Adrenal gland (tissue), 12 donors: ENCODE measurements around the gene USP49. TPM values are rescaled to one million over a fixed set of nuclear protein-coding genes. Genes with fewer than 3 reads are reported as not detected.

Experiments
- DNase-seq, 7 donors: peaks; one replicate each; pipeline ENCODE4 v3.0.0-alpha.2; 2019 to 2020
- H3K27ac ChIP-seq, 5 donors: fragments of 200-600 bp; sonication (generic) in 4 of 5; 1 replicate in 3 of 5; 2 replicates in 2 of 5; pipeline versions ENCODE4 v1.5.1 to v1.8.0; 2016 to 2020; ENCODE audit warnings: mild to moderate bottlenecking in 1 of 5
- H3K27me3 ChIP-seq: fragments of 200-600 bp; 2 replicates; pipeline ENCODE4 v1.8.0; 2021
- H3K36me3 ChIP-seq, 2 donors: fragments of 200-600 bp; replicated peaks in 1 of 2; 1 replicate in 1 of 2; 2 replicates in 1 of 2; pipeline versions ENCODE4 v1.5.1 to v1.8.0; 2018 to 2022
- H3K4me1 ChIP-seq, 2 donors: fragments of 200-600 bp; replicated peaks in 1 of 2; 1 replicate in 1 of 2; 2 replicates in 1 of 2; pipeline versions ENCODE4 v1.5.1 to v1.8.0; 2018 to 2021
- H3K4me3 ChIP-seq, 4 donors: fragments of 200-600 bp; sonication (generic) in 3 of 4; one replicate each; pipeline ENCODE4 v1.5.1; 2016 to 2018
- H3K9me3 ChIP-seq, 3 donors: fragments of 200-600 bp; sonication (generic) in 1 of 3; replicated peaks in 1 of 3; 1 replicate in 2 of 3; 2 replicates in 1 of 3; pipeline versions ENCODE4 v1.5.1 to v1.8.0; 2016 to 2021
- CTCF ChIP-seq, 6 experiments: fragments of 450-650 bp in 4 of 6; fragments of 200-600 bp in 2 of 6; sonication (generic) in 1 of 6; IDR thresholded peaks; 1 replicate in 5 of 6; 2 replicates in 1 of 6; pipeline versions ENCODE4 v1.5.1 to v1.8.0; 2016 to 2021; ENCODE audit warnings: antibody characterized with exemption in 6 of 6, mild to moderate bottlenecking in 2 of 6, moderate library complexity in 1 of 6
- POLR2A ChIP-seq, 2 donors: fragments of 450-650 bp; IDR thresholded peaks; one replicate each; pipeline ENCODE4 v1.6.1; 2017; ENCODE audit warnings: antibody characterized with exemption in 2 of 2, mild to moderate bottlenecking in 2 of 2, moderate library complexity in 1 of 2
- WGBS, 4 donors: extraction: QIAGEN DNeasy Blood & Tissue Kit in 2 of 4; methylation state at CpG; one replicate each; pipeline versions ENCODE4 v1.1.5 to v1.1.7; 2013 to 2017; 5-methylcytosine and 5-hydroxymethylcytosine counted together
- intact Hi-C, 2 donors: fragments of 100-400 bp; cut with DNase I; formaldehyde crosslinking; loops; one replicate each; pipeline versions ENCODE4 v1.14.1 to v1.15.0; 2022 to 2023
- polyA plus RNA-seq, 3 donors: library from polyadenylated mRNA; stranded (reverse); fragments of 200-250 nt in 2 of 3; fragments of 350-450 nt in 1 of 3; fragmentation: Illumina TruSeq in 1 of 3; extraction: RNeasy Lipid Tissue Mini Kit (QIAGEN cat#74804) in 1 of 3; gene quantifications; one replicate each; pipeline ENCODE4 v1.2.3, GENCODE V29; 2013 to 2014
- total RNA-seq, 9 donors: library from RNA; depleted of rRNA in 4 of 9; stranded (reverse); fragments of >200 nt in 4 of 9; fragments of 120-200 nt in 1 of 9; fragmentation: NEBNext Ultra II Directional in 1 of 9; extraction: Animal tissue kit (Norgen Biotek cat#: 25700) in 1 of 9; gene quantifications; one replicate each; pipeline versions ENCODE4 v1.1.0 to v1.2.4, GENCODE V29; 2013 to 2023
- donor health status: healthy with polysubstance abuse.
- donor health status: Bipolar disorder and iron deficiency.
- donor health status: DM: yes; HTN: yes; CAD: no.
- donor health status: DM: no; HTN: no; CAD: no.
- donor health status: DM: no; HTN: no; CAD: no.
- donor health status: DM: yes; HTN: yes; CAD: no.

Gene USP49
- total and polyA plus RNA-seq, 12 donors, result 1.5 to 6.2 (median 3.4) TPM

GRCh38 chr6:41796474-41796873, 98.7 kb downstream of the USP49 start:
- no peak for DNase-seq
- H3K9me3 ChIP-seq, result no peaks in the 10 kb centered on the region
- TF ChIP-seq POLR2A (IDR thresholded peaks at IDR 0.05), result no peak
- no peak for TF ChIP-seq CTCF (IDR thresholded peaks at IDR 0.05)
- H3K27ac ChIP-seq, result no peak overlapping the region
- H3K4me1 ChIP-seq, result no peaks in the 10 kb centered on the region
- no peak overlapping the region for H3K4me3 ChIP-seq
- H3K27me3 ChIP-seq, result no peaks in the 10 kb centered on the region
- intact Hi-C loops, result no loop called here
- peaks cover 0 to 17% of the 10 kb centered on the region in 2 donors for H3K36me3 ChIP-seq
- 83 to 100% (median 91%) methylated on average over 2 of the region's 2 CpGs for WGBS, 4 donors

GRCh38 chr6:41791984-41792383, 103.2 kb downstream of the USP49 start:
- no peak overlapping the region for H3K4me3 ChIP-seq
- WGBS, 4 donors, result 89 to 96% (median 91%) methylated on average over 4 of the region's 4 CpGs
- H3K27ac ChIP-seq, result no peak overlapping the region
- peak in 1 of 7 donors; percentile 34 for DNase-seq
- no peaks in the 10 kb centered on the region for H3K9me3 ChIP-seq
- intact Hi-C loops, result no loop called here
- H3K4me1 ChIP-seq, result peaks cover 5 to 9% of the 10 kb centered on the region in 2 donors
- no peaks in the 10 kb centered on the region for H3K27me3 ChIP-seq
- peaks cover 0 to 38% of the 10 kb centered on the region in 2 donors for H3K36me3 ChIP-seq
- TF ChIP-seq POLR2A (IDR thresholded peaks at IDR 0.05) (no peak), CTCF (IDR thresholded peaks at IDR 0.05) (no peak)

- 67 to 84% (median 78%) methylated on average over 1 of the region's 1 CpG for WGBS, 4 donors
- Histone ChIP-seq H3K36me3 (peaks cover 0 to 38% of the 10 kb centered on the region in 2 donors), H3K27me3 (no peaks in the 10 kb centered on the region), H3K4me1 (peaks cover 6 to 9% of the 10 kb centered on the region in 2 donors), H3K9me3 (no peaks in the 10 kb centered on the region), H3K4me3 (no peak overlapping the region), H3K27ac (no peak overlapping the region)
- no peak for TF ChIP-seq CTCF (IDR thresholded peaks at IDR 0.05)
- no peak for TF ChIP-seq POLR2A (IDR thresholded peaks at IDR 0.05)
- intact Hi-C loops, result no loop called here
- DNase-seq, result peak in 1 of 7 donors; percentile 28
Measured at GRCh38 chr6:41791305-41791704, 103.9 kb downstream of the USP49 start.

GRCh38 chr6:41790045-41790444, 105.1 kb downstream of the USP49 start:
- H3K4me1 ChIP-seq, result peaks cover 14 to 21% of the 10 kb centered on the region in 2 donors

More at GRCh38 chr6:41790045-41790444, 105.1 kb downstream of the USP49 start:
- Histone ChIP-seq H3K36me3 (peaks cover 0 to 38% of the 10 kb centered on the region in 2 donors), H3K27me3 (no peaks in the 10 kb centered on the region), H3K27ac (no peak overlapping the region), H3K4me3 (no peak overlapping the region), H3K9me3 (no peaks in the 10 kb centered on the region)
- TF ChIP-seq POLR2A (IDR thresholded peaks at IDR 0.05), result no peak
- no peak for TF ChIP-seq CTCF (IDR thresholded peaks at IDR 0.05)
- DNase-seq, result peak in 1 of 7 donors; percentile 21
- WGBS, 4 donors, result 93 to 100% (median 98%) methylated on average over 1 of the region's 1 CpG
- intact Hi-C loops, result no loop called here
